ENCODE results near the gene EXOC6.

The EXOC6 gene

DNA sequence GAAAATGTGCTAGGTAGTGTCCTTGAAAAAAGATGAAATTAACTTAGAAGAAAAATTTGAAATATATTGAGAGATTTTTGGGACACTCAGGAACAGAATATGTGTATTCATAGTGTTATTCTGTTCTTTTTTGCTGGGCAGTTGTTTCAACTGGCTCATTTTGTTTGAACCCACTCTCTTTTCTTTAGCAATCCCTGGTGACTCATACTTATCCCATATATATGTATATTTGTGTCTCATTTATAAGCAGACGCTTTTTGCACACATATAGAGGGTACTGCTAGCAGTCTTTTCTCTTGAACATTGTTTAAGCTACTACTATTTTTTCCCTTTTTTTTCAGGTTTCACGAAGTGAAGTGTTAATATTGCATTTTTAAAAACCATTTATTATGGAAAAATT lies 1.9 kb downstream of the EXOC6 start:
- Histone ChIP-seq H3K4me3 (no peak overlapping the region), H3K27ac (no peak overlapping the region)
- DNase-seq (ENCODE audit: low spot score): no peak
- TF ChIP-seq, protein P1, sequence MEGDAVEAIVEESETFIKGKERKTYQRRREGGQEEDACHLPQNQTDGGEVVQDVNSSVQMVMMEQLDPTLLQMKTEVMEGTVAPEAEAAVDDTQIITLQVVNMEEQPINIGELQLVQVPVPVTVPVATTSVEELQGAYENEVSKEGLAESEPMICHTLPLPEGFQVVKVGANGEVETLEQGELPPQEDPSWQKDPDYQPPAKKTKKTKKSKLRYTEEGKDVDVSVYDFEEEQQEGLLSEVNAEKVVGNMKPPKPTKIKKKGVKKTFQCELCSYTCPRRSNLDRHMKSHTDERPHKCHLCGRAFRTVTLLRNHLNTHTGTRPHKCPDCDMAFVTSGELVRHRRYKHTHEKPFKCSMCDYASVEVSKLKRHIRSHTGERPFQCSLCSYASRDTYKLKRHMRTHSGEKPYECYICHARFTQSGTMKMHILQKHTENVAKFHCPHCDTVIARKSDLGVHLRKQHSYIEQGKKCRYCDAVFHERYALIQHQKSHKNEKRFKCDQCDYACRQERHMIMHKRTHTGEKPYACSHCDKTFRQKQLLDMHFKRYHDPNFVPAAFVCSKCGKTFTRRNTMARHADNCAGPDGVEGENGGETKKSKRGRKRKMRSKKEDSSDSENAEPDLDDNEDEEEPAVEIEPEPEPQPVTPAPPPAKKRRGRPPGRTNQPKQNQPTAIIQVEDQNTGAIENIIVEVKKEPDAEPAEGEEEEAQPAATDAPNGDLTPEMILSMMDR (IDR thresholded peaks at IDR 0.05): no peak

- Histone ChIP-seq H3K27ac (no peak overlapping the region), H3K4me3 (no peak overlapping the region)
- TF ChIP-seq, protein P1 (IDR thresholded peaks at IDR 0.05): no peak
- DNase-seq (ENCODE audit: low spot score): no peak
Observed at GRCh38 chr10:92851003-92851402, 2.7 kb downstream of the EXOC6 start.

- no peak overlapping the region for H3K4me3 ChIP-seq
- TF ChIP-seq, protein P1 (IDR thresholded peaks at IDR 0.05): no peak
- no peak for DNase-seq (ENCODE audit: low spot score)
- no peak overlapping the region for H3K27ac ChIP-seq
Observed at GRCh38 chr10:92855560-92855959, 7.2 kb downstream of the EXOC6 start.

DNA sequence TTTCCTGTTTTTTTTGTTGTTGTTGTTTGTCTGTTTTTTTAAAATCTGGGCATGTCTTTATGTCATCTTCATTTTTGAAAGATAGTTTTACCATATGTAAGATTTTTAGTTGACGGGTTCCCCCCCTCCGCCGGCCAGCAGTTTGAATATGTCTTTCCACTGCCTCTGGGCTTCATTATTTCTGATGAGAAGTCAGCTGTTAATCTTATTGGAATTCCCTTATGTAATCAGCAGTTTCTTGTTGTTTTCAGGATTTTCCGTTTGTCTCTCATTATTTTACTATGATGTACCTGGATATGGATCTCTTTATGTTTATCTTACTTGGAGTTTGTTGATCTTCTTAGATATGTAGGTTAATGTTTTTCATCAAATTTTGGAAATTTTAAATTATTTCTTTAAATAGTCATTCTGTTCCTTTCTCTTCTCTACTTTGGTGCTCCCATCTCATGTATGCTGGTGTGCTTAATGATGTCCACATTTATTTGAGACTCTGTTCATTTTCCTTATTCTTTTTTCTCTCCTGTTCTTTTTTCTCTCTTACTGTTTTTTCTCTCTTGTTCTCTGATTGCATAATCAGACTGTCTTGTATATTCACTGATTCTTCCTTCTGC lies 9.7 kb downstream of the EXOC6 start:
- TF ChIP-seq, protein P1 (IDR thresholded peaks at IDR 0.05): no peak
- no peak for DNase-seq (ENCODE audit: low spot score)
- H3K27ac ChIP-seq: no peak overlapping the region
- H3K4me3 ChIP-seq: no peak overlapping the region

DNA sequence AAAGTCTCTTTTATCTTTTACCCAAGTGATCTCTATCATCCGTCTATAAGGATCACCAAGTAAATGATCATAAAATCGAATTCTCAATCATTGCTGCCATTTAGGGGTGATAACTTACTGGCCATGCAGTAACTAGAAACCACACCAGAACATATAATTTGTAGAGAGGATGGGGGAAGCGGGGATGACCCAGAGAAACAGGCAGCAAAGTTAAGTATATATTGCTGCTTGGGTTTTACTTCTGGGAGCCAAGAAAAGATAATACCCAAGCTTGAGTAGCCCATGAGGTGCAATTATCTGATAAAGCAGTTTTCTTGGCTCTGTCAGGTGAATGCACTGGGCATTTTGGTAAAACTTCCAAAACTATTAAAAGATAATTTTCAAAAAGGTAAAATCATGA lies 18.9 kb downstream of the EXOC6 start:
- TF ChIP-seq, protein P1 (IDR thresholded peaks at IDR 0.05): no peak
- no peak overlapping the region for H3K4me3 ChIP-seq
- H3K27ac ChIP-seq: no peak overlapping the region
- DNase-seq (ENCODE audit: low spot score): no peak

- Histone ChIP-seq H3K27ac (no peak overlapping the region), H3K4me3 (no peak overlapping the region)
- no peak for DNase-seq (ENCODE audit: low spot score)
- TF ChIP-seq, protein P1 (IDR thresholded peaks at IDR 0.05): no peak
Observed at GRCh38 chr10:92868036-92868435, 19.7 kb downstream of the EXOC6 start.

DNA sequence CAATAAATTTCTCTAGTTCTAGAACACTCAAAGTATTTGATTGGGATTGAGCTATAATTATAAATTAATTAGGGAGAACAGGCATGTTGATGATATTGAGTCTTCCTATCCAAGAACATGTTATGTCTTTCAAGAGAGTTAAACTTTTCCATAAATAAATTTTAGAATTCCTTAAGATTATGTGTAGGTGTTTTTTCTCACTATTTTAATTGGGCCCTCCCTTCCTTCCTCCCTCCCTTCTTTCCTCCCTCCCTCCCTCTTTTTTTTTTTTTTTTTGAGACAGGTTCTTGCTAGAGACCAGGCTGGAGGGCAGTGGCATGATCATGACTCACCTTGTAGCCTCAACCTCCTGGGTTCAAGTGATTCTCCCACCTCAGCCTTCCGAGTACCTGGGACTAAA lies 20.2 kb downstream of the EXOC6 start:
- TF ChIP-seq, protein P1 (IDR thresholded peaks at IDR 0.05): no peak
- no peak for DNase-seq (ENCODE audit: low spot score)
- Histone ChIP-seq H3K4me3 (no peak overlapping the region), H3K27ac (no peak overlapping the region)

Data from coronary artery (tissue), 2 donors.